Measurements from ENCODE around the gene PELI2.

The PELI2 gene

DNA sequence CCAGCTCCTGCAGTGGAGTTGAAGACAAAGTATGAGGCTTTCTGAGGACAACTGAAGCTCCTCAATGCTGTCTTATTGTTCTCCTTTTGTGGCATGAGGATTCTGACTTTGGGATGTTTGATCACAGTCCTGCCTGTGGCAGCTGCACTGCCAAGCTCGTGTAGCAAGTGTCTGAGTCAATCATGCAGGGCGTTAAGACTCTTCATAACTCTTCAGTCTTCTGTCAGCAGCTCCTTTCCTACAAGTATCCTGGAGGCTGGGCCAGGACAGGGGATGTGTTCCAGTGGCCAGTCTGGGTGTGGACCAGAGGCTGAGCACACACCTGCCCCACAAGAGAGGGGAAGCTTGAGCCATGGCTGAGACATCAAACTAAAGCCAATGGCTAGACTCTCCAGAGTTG lies 94.3 kb downstream of the PELI2 start:
- Histone ChIP-seq H3K27ac (ENCODE audit: low read depth, low read length) (no peak overlapping the region), H3K4me1 (ENCODE audit: control insufficient read depth in 1 of 2, insufficient read depth in 2 of 2, low read length in 2 of 2) (peaks cover 13 to 30% of the 10 kb centered on the region in 2 donors), H3K9ac (ENCODE audit: low read depth in 1 of 2, low read length in 2 of 2) (no peak overlapping the region), H3K27me3 (ENCODE audit: control insufficient read depth in 1 of 2, insufficient read depth in 2 of 2, low read length in 2 of 2) (no peaks in the 10 kb centered on the region), H3K4me3 (ENCODE audit: low read depth in 1 of 2, low read length in 2 of 2) (no peak overlapping the region), H3K36me3 (ENCODE audit: control insufficient read depth in 1 of 2, insufficient read depth in 2 of 2, low read length in 2 of 2) (no peaks in the 10 kb centered on the region), H3K9me3 (ENCODE audit: control insufficient read depth in 1 of 2, low read length in 2 of 2) (no peaks in the 10 kb centered on the region)

- no peaks in the 10 kb centered on the region for H3K27me3 ChIP-seq (ENCODE audit: control insufficient read depth in 1 of 2, insufficient read depth in 2 of 2, low read length in 2 of 2)
- H3K27ac ChIP-seq (ENCODE audit: low read depth, low read length) = no peak overlapping the region
Observed at GRCh38 chr14:56213306-56213705, 95.1 kb downstream of the PELI2 start.

GRCh38 chr14:56215180-56215579 lies 97.0 kb downstream of the PELI2 start:
- no peaks in the 10 kb centered on the region for H3K27me3 ChIP-seq (ENCODE audit: control insufficient read depth in 1 of 2, insufficient read depth in 2 of 2, low read length in 2 of 2)

More at GRCh38 chr14:56213306-56213705, 95.1 kb downstream of the PELI2 start:
- Histone ChIP-seq H3K4me1 (ENCODE audit: control insufficient read depth in 1 of 2, insufficient read depth in 2 of 2, low read length in 2 of 2) (peaks cover 5 to 22% of the 10 kb centered on the region in 2 donors), H3K4me3 (ENCODE audit: low read depth in 1 of 2, low read length in 2 of 2) (no peak overlapping the region), H3K9me3 (ENCODE audit: control insufficient read depth in 1 of 2, low read length in 2 of 2) (no peaks in the 10 kb centered on the region), H3K9ac (ENCODE audit: low read depth in 1 of 2, low read length in 2 of 2) (no peak overlapping the region), H3K36me3 (ENCODE audit: control insufficient read depth in 1 of 2, insufficient read depth in 2 of 2, low read length in 2 of 2) (no peaks in the 10 kb centered on the region)

DNA sequence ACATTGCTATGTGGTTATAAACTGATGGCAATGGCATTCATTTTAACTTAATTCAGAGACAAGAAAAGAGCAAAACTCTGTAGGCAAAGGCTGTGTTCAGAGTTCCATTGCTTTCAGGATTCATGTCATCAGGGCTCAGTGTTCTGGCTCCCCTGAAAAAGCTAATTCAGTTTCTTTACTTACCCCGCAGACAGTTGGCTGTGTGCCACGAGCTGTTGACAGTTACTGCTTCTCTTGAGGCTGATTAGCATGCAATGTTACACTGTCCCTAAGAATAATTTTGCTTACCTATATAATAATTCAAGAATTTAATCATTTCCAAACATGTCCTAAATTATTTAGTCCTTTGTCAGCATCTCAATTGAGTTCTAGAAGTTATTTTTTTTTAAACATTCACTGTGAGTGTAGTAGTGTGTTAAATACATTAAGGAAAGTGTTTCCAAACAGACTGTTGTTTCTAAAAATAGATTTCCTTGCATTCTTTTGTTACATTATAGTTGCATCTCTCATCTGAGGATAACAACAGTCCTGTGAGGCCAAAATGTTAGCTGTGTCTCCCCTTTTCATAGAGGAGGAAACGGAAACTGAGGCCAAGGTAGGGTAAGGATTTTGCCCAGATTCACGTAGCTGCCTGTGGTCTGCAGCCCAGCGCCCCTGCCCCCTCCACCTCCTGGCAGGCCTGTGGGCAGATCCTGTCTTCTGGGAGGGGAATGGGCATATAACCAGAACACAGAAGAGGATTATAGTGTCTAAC lies 98.6 kb downstream of the PELI2 start:
- Histone ChIP-seq H3K4me3 (ENCODE audit: low read depth in 1 of 2, low read length in 2 of 2) (no peak overlapping the region), H3K9ac (ENCODE audit: low read depth in 1 of 2, low read length in 2 of 2) (no peak overlapping the region), H3K4me1 (ENCODE audit: control insufficient read depth in 1 of 2, insufficient read depth in 2 of 2, low read length in 2 of 2) (peaks cover 0 to 38% of the 10 kb centered on the region in 2 donors), H3K9me3 (ENCODE audit: control insufficient read depth in 1 of 2, low read length in 2 of 2) (no peaks in the 10 kb centered on the region), H3K36me3 (ENCODE audit: control insufficient read depth in 1 of 2, insufficient read depth in 2 of 2, low read length in 2 of 2) (no peaks in the 10 kb centered on the region), H3K27me3 (ENCODE audit: control insufficient read depth in 1 of 2, insufficient read depth in 2 of 2, low read length in 2 of 2) (no peaks in the 10 kb centered on the region), H3K27ac (ENCODE audit: low read depth, low read length) (no peak overlapping the region)

More at GRCh38 chr14:56215180-56215579, 97.0 kb downstream of the PELI2 start:
- Histone ChIP-seq H3K4me1 (ENCODE audit: control insufficient read depth in 1 of 2, insufficient read depth in 2 of 2, low read length in 2 of 2) (peaks cover 0 to 27% of the 10 kb centered on the region in 2 donors), H3K9ac (ENCODE audit: low read depth in 1 of 2, low read length in 2 of 2) (no peak overlapping the region), H3K4me3 (ENCODE audit: low read depth in 1 of 2, low read length in 2 of 2) (no peak overlapping the region), H3K9me3 (ENCODE audit: control insufficient read depth in 1 of 2, low read length in 2 of 2) (no peaks in the 10 kb centered on the region), H3K36me3 (ENCODE audit: control insufficient read depth in 1 of 2, insufficient read depth in 2 of 2, low read length in 2 of 2) (no peaks in the 10 kb centered on the region), H3K27ac (ENCODE audit: low read depth, low read length) (no peak overlapping the region)

GRCh38 chr14:56217380-56218045 lies 99.3 kb downstream of the PELI2 start:
- H3K4me1 ChIP-seq (ENCODE audit: control insufficient read depth in 1 of 2, insufficient read depth in 2 of 2, low read length in 2 of 2) = peaks cover 0 to 38% of the 10 kb centered on the region in 2 donors
- H3K9ac ChIP-seq (ENCODE audit: low read depth in 1 of 2, low read length in 2 of 2) = no peak overlapping the region
- H3K4me3 ChIP-seq (ENCODE audit: low read depth in 1 of 2, low read length in 2 of 2) = no peak overlapping the region

GRCh38 chr14:56219666-56220413 lies 101.6 kb downstream of the PELI2 start:
- Histone ChIP-seq H3K9ac (ENCODE audit: low read depth in 1 of 2, low read length in 2 of 2) (no peak overlapping the region), H3K4me1 (ENCODE audit: control insufficient read depth in 1 of 2, insufficient read depth in 2 of 2, low read length in 2 of 2) (peaks cover 9 to 44% of the 10 kb centered on the region in 2 donors), H3K27ac (ENCODE audit: low read depth, low read length) (no peak overlapping the region)

More at GRCh38 chr14:56217380-56218045, 99.3 kb downstream of the PELI2 start:
- H3K27me3 ChIP-seq (ENCODE audit: control insufficient read depth in 1 of 2, insufficient read depth in 2 of 2, low read length in 2 of 2) = no peaks in the 10 kb centered on the region
- H3K9me3 ChIP-seq (ENCODE audit: control insufficient read depth in 1 of 2, low read length in 2 of 2) = no peaks in the 10 kb centered on the region
- H3K36me3 ChIP-seq (ENCODE audit: control insufficient read depth in 1 of 2, insufficient read depth in 2 of 2, low read length in 2 of 2) = no peaks in the 10 kb centered on the region
- no peak overlapping the region for H3K27ac ChIP-seq (ENCODE audit: low read depth, low read length)

GRCh38 chr14:56221382-56222128 lies 103.3 kb downstream of the PELI2 start:
- peaks cover 17 to 46% of the 10 kb centered on the region in 2 donors for H3K4me1 ChIP-seq (ENCODE audit: control insufficient read depth in 1 of 2, insufficient read depth in 2 of 2, low read length in 2 of 2)
- H3K9ac ChIP-seq (ENCODE audit: low read depth in 1 of 2, low read length in 2 of 2) = no peak overlapping the region
- no peak overlapping the region for H3K4me3 ChIP-seq (ENCODE audit: low read depth in 1 of 2, low read length in 2 of 2)
- H3K36me3 ChIP-seq (ENCODE audit: control insufficient read depth in 1 of 2, insufficient read depth in 2 of 2, low read length in 2 of 2) = no peaks in the 10 kb centered on the region
- no peaks in the 10 kb centered on the region for H3K27me3 ChIP-seq (ENCODE audit: control insufficient read depth in 1 of 2, insufficient read depth in 2 of 2, low read length in 2 of 2)
- H3K9me3 ChIP-seq (ENCODE audit: control insufficient read depth in 1 of 2, low read length in 2 of 2) = no peaks in the 10 kb centered on the region
- H3K27ac ChIP-seq (ENCODE audit: low read depth, low read length) = no peak overlapping the region

More at GRCh38 chr14:56219666-56220413, 101.6 kb downstream of the PELI2 start:
- Histone ChIP-seq H3K4me3 (ENCODE audit: low read depth in 1 of 2, low read length in 2 of 2) (no peak overlapping the region), H3K27me3 (ENCODE audit: control insufficient read depth in 1 of 2, insufficient read depth in 2 of 2, low read length in 2 of 2) (no peaks in the 10 kb centered on the region), H3K36me3 (ENCODE audit: control insufficient read depth in 1 of 2, insufficient read depth in 2 of 2, low read length in 2 of 2) (no peaks in the 10 kb centered on the region), H3K9me3 (ENCODE audit: control insufficient read depth in 1 of 2, low read length in 2 of 2) (no peaks in the 10 kb centered on the region)

DNA sequence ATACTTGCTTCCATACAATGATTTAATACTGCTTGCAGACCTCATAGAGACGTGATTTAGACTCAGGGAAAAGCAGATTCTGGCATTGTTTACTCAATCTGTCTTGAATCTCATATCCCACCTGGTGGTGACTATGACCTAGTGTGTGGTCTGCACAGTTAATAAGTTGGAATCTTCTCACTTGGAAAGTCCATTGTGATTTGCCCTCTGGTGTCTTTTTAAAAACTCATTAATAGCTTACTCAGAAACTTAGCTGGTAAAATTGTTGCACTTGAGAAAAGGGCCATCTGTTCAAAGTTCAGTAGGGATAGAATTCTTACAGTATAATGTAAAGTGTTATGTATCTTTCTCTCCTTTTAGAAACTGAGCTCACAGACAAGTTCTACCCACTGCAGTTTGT lies 106.0 kb downstream of the PELI2 start:
- Histone ChIP-seq H3K4me3 (ENCODE audit: low read depth in 1 of 2, low read length in 2 of 2) (no peak overlapping the region), H3K36me3 (ENCODE audit: control insufficient read depth in 1 of 2, insufficient read depth in 2 of 2, low read length in 2 of 2) (no peaks in the 10 kb centered on the region)

GRCh38 chr14:56224691-56225681 lies 106.8 kb downstream of the PELI2 start:
- no peak overlapping the region for H3K9ac ChIP-seq (ENCODE audit: low read depth in 1 of 2, low read length in 2 of 2)
- H3K4me3 ChIP-seq (ENCODE audit: low read depth in 1 of 2, low read length in 2 of 2) = peak overlapping the region in 1 of 2 donors; percentile 18
- H3K9me3 ChIP-seq (ENCODE audit: control insufficient read depth in 1 of 2, low read length in 2 of 2) = no peaks in the 10 kb centered on the region
- no peaks in the 10 kb centered on the region for H3K27me3 ChIP-seq (ENCODE audit: control insufficient read depth in 1 of 2, insufficient read depth in 2 of 2, low read length in 2 of 2)
- no peaks in the 10 kb centered on the region for H3K36me3 ChIP-seq (ENCODE audit: control insufficient read depth in 1 of 2, insufficient read depth in 2 of 2, low read length in 2 of 2)
- no peak overlapping the region for H3K27ac ChIP-seq (ENCODE audit: low read depth, low read length)
- H3K4me1 ChIP-seq (ENCODE audit: control insufficient read depth in 1 of 2, insufficient read depth in 2 of 2, low read length in 2 of 2) = peaks cover 17 to 31% of the 10 kb centered on the region in 2 donors

More for the DNA sequence above, 106.0 kb downstream of the PELI2 start:
- Histone ChIP-seq H3K27ac (ENCODE audit: low read depth, low read length) (no peak overlapping the region), H3K4me1 (ENCODE audit: control insufficient read depth in 1 of 2, insufficient read depth in 2 of 2, low read length in 2 of 2) (peaks cover 17 to 38% of the 10 kb centered on the region in 2 donors), H3K27me3 (ENCODE audit: control insufficient read depth in 1 of 2, insufficient read depth in 2 of 2, low read length in 2 of 2) (no peaks in the 10 kb centered on the region), H3K9me3 (ENCODE audit: control insufficient read depth in 1 of 2, low read length in 2 of 2) (no peaks in the 10 kb centered on the region), H3K9ac (ENCODE audit: low read depth in 1 of 2, low read length in 2 of 2) (no peak overlapping the region)

Data from duodenal mucosa (tissue), 2 donors.